H1 (cell line): ENCODE results near the gene MBP. TPM values are rescaled to one million over a fixed set of nuclear protein-coding genes. Genes with fewer than 3 reads are reported as not detected.

Source experiments
- HDAC6 ChIP-seq: IDR thresholded peaks from one replicate; pipeline ENCODE4 v1.7.1; 2012; ENCODE audit warnings: low read depth, mild to moderate bottlenecking, inconsistent platforms, low read length, moderate library complexity
- POLR2AphosphoS5 ChIP-seq: IDR thresholded peaks from 2 replicates; pipeline ENCODE4 v1.6.1; 2011; ENCODE audit warnings: low read depth, low read length
- RFX5 ChIP-seq: IDR thresholded peaks from 2 replicates; pipeline ENCODE4 v1.6.1; 2011; ENCODE audit warnings: low read depth, low read length, improper control_type of control experiment, borderline replicate concordance
- RNF2 ChIP-seq: fragments of 200-900, 300-1000 bp; sonication (generic); IDR thresholded peaks from 2 replicates; pipeline ENCODE4 v1.7.1; 2016; ENCODE audit warnings: borderline replicate concordance, low read depth, mild to moderate bottlenecking, antibody characterized with exemption, low read length; ENCODE audit not compliant: poor library complexity, severe bottlenecking; ENCODE audit errors: missing control alignments
- SAP30 ChIP-seq: fragments of 300-600 bp; sonication (generic); IDR thresholded peaks from 2 replicates; pipeline ENCODE4 v1.7.1; 2012; ENCODE audit warnings: low read length, moderate library complexity, mild to moderate bottlenecking, inconsistent platforms; ENCODE audit not compliant: insufficient read depth, insufficient replicate concordance
- polyA plus RNA-seq, 7 experiments: library from polyadenylated mRNA; depleted of rRNA in 3 of 7; stranded (reverse) in 5 of 7; unstranded in 2 of 7; fragments of >200 nt in 5 of 7; fragments of 200-250 nt in 2 of 7; gene quantifications; 1 replicate in 5 of 7; 2 replicates in 1 of 7; 4 replicates in 1 of 7; pipeline versions ENCODE4 v1.2.1 to v1.2.3, GENCODE V29; 2011 to 2013; ENCODE audit warnings: missing spikeins in 2 of 7, mixed read lengths in 2 of 7
- total RNA-seq: library from RNA; stranded (reverse); fragmentation: NEBNext Ultra II Directional; extraction: Animal tissue kit (Norgen Biotek cat#: 25700); gene quantifications from 2 replicates; pipeline ENCODE4 v1.2.1, GENCODE V29; 2021

The MBP gene
- total and polyA plus RNA-seq, 2 of the 8 experiments (the other 6 are each of a cell fraction or from before 2014, with no cell fraction given) = 7.7 to 19.2 TPM

GRCh38 chr18:77092104-77093066 lies 40.2 kb downstream of the MBP start (continued):
- TF ChIP-seq SAP30 (no peak), RNF2 (no peak), RFX5 (no peak), HDAC6 (no peak), POLR2AphosphoS5 (no peak)
- TF ChIP-seq, all 59 proteins: peak for 0
